Skeletal muscle satellite cell (primary cell): ENCODE results near the gene TRAF5.

Source experiments
- H3K27me3 ChIP-seq: 2 replicates; pipeline ENCODE4 v1.7.0; 2013; ENCODE audit warnings: low read length; ENCODE audit not compliant: control insufficient read depth, insufficient read depth
- H3K36me3 ChIP-seq: 2 replicates; pipeline ENCODE4 v1.7.0; 2013; ENCODE audit warnings: mild to moderate bottlenecking, control low read depth, low read length; ENCODE audit not compliant: insufficient read depth
- H3K4me1 ChIP-seq: 2 replicates; pipeline ENCODE4 v1.7.0; 2013; ENCODE audit warnings: low read length; ENCODE audit not compliant: control insufficient read depth, insufficient read depth
- H3K4me2 ChIP-seq: 2 replicates; pipeline ENCODE4 v1.7.0; 2013; ENCODE audit warnings: mild to moderate bottlenecking, low read length
- H3K4me3 ChIP-seq: 2 replicates; pipeline ENCODE4 v1.7.0; 2013; ENCODE audit warnings: low read length
- H3K9ac ChIP-seq: 2 replicates; pipeline ENCODE4 v1.7.0; 2013; ENCODE audit warnings: mild to moderate bottlenecking, low read depth, low read length, moderate library complexity
- H3K9me3 ChIP-seq: replicated peaks from 2 replicates; pipeline ENCODE4 v1.7.0; 2013; ENCODE audit warnings: mild to moderate bottlenecking, control low read depth, low read length

The TRAF5 gene

DNA sequence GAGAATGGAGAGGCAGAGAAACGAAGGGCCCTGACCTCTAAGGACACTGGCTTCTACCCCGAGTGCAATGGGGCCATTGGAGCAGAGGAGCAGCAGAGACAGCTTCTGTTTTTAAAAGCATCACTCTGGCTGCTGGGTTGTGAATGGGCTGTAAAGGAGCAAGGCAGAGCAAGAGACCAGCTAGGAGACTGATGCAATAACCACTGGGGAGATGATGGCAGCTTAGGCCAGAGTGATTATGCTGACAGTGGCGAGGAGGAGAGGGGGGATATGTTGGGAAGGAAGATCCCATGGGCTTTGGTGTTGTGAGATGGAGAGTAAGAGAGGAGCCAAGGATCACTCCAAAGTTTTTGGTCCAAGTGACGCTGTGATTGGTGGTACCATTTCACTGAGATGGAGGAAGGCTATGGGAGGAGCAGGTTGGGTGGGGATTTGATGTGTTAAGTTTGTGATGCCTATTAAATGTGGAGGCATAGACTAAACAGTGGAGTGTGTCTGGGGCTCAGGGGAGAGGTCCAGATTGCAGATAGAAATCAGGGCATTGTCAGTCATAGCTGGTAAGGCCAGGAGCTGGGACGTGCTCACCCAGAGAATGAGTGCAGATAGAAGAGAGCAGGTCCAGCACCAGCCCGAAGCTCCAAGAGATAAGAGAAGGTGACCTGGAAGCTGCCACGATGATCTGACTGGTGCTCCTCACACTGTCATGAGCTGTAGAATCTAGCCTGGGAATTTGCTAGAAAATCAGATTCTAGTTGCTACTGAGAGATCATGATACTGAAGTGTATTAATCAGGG is 11.0 kb downstream of the TRAF5 start:
- no peak overlapping the region for H3K4me2 ChIP-seq
- no peaks in the 10 kb centered on the region for H3K9me3 ChIP-seq
- H3K4me1 ChIP-seq: no peaks in the 10 kb centered on the region
- no peaks in the 10 kb centered on the region for H3K27me3 ChIP-seq
- H3K36me3 ChIP-seq: no peaks in the 10 kb centered on the region
- no peak overlapping the region for H3K9ac ChIP-seq
- H3K4me3 ChIP-seq: no peak overlapping the region

GRCh38 chr1:211338224-211338620 is 11.6 kb downstream of the TRAF5 start:
- Histone ChIP-seq H3K4me1 (no peaks in the 10 kb centered on the region), H3K27me3 (no peaks in the 10 kb centered on the region), H3K4me2 (no peak overlapping the region), H3K36me3 (no peaks in the 10 kb centered on the region), H3K9me3 (no peaks in the 10 kb centered on the region), H3K9ac (no peak overlapping the region), H3K4me3 (no peak overlapping the region)

- Histone ChIP-seq H3K9ac (no peak overlapping the region), H3K4me1 (no peaks in the 10 kb centered on the region), H3K27me3 (no peaks in the 10 kb centered on the region), H3K9me3 (no peaks in the 10 kb centered on the region), H3K4me3 (no peak overlapping the region), H3K36me3 (no peaks in the 10 kb centered on the region), H3K4me2 (no peak overlapping the region)
Observed at GRCh38 chr1:211339631-211340041, 13.0 kb downstream of the TRAF5 start.

- Histone ChIP-seq H3K4me1 (no peaks in the 10 kb centered on the region), H3K4me3 (no peak overlapping the region), H3K9ac (no peak overlapping the region), H3K9me3 (no peaks in the 10 kb centered on the region), H3K36me3 (no peaks in the 10 kb centered on the region), H3K4me2 (no peak overlapping the region), H3K27me3 (no peaks in the 10 kb centered on the region)
Observed at GRCh38 chr1:211340622-211341507, 14.2 kb downstream of the TRAF5 start.

GRCh38 chr1:211341999-211342398 is 15.4 kb downstream of the TRAF5 start:
- Histone ChIP-seq H3K4me1 (no peaks in the 10 kb centered on the region), H3K9me3 (no peaks in the 10 kb centered on the region), H3K9ac (no peak overlapping the region), H3K36me3 (no peaks in the 10 kb centered on the region), H3K4me2 (no peak overlapping the region), H3K4me3 (no peak overlapping the region), H3K27me3 (no peaks in the 10 kb centered on the region)

DNA sequence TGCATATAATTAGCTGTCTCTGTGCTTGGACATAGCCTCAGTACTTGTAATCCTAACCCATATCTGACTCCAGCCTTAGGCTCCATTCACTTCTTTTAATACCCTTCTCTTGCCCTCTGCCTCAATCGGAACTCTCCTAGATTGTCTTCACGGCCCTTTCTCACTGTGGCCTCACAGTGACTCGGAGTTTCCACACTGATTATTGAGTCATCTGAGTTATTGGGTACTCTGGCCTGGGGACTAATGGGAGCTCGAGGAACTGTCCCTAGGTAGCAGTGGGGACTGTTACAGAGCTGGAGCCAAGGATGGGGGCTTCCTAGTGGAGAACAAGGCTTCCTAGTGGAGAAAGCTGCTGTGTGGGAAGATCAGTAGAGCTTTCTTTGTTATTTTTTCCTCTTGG is 17.0 kb downstream of the TRAF5 start:
- no peak overlapping the region for H3K9ac ChIP-seq
- H3K27me3 ChIP-seq: no peaks in the 10 kb centered on the region
- H3K4me1 ChIP-seq: no peaks in the 10 kb centered on the region
- no peak overlapping the region for H3K4me2 ChIP-seq
- H3K4me3 ChIP-seq: no peak overlapping the region
- no peaks in the 10 kb centered on the region for H3K9me3 ChIP-seq
- no peaks in the 10 kb centered on the region for H3K36me3 ChIP-seq

DNA sequence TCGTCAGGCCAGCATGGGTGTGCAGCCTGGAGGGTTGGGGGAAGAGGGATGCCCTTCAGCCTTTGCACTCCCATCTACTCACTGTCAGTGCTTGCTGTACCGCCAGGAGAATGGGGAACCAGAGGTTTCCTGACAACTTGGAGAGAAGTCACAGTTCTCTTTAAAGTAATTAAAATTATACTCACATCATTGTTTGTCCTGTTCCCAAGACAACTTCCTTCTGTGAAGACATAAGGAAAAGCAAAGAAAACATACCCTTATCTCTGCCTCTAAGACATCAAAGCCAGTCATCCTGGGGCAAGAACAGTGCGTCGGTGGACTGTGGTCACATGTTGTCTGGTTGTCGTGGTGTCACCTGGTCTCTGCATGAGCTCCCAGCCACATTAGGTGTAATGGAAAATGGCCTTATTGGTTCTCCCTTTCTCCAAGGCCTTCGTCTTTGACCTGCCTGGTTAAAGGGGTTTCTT is 17.6 kb downstream of the TRAF5 start:
- Histone ChIP-seq H3K4me2 (no peak overlapping the region), H3K4me3 (no peak overlapping the region), H3K27me3 (no peaks in the 10 kb centered on the region), H3K36me3 (no peaks in the 10 kb centered on the region), H3K9me3 (no peaks in the 10 kb centered on the region), H3K4me1 (no peaks in the 10 kb centered on the region), H3K9ac (no peak overlapping the region)

DNA sequence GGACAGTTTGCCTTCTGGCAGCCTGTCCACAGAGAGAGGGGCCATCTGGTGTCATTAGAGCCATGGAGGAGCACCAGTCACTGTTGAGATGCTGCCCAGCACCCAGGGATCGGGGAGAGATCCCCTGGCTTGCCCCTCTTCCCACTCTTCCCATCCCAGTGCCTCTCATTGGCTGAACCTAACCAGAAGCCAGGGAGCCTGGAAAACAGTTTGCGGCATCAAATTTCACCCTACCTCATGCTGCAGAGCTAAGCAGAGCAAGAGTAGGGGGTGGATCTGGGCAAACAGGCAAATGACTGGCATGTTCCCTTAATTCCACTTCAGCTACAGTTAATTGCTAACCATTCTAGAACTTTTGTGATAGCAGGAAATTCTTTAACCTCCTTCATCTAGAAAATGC is 19.1 kb downstream of the TRAF5 start:
- no peaks in the 10 kb centered on the region for H3K36me3 ChIP-seq
- no peak overlapping the region for H3K9ac ChIP-seq
- H3K4me1 ChIP-seq: no peaks in the 10 kb centered on the region
- H3K27me3 ChIP-seq: no peaks in the 10 kb centered on the region
- H3K4me3 ChIP-seq: no peak overlapping the region
- H3K9me3 ChIP-seq: no peaks in the 10 kb centered on the region
- H3K4me2 ChIP-seq: no peak overlapping the region

GRCh38 chr1:211347077-211347844 is 20.6 kb downstream of the TRAF5 start:
- Histone ChIP-seq H3K27me3 (no peaks in the 10 kb centered on the region), H3K9me3 (no peaks in the 10 kb centered on the region), H3K4me3 (no peak overlapping the region), H3K4me1 (no peaks in the 10 kb centered on the region), H3K9ac (no peak overlapping the region), H3K4me2 (no peak overlapping the region), H3K36me3 (no peaks in the 10 kb centered on the region)

DNA sequence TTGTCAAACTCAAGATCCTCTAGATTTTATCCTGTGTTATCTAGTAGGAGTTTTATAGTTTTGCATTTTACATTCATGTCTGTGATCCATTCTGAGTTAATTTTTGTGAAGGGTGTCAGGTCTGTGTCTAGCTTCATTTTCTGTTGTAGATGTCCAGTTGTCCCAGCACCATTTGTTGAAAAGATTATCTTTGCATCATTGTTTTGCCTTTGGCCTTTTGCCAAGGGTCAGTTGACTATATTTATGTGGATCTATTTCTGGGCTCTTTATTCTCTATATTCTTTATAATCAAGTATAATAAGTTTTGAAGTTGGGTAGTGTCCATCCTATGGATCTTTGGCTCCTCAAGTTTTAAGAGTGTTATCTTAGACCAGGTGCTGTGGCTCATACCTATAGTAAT is 21.9 kb downstream of the TRAF5 start:
- no peak overlapping the region for H3K4me2 ChIP-seq
- no peaks in the 10 kb centered on the region for H3K27me3 ChIP-seq
- no peaks in the 10 kb centered on the region for H3K36me3 ChIP-seq
- H3K4me3 ChIP-seq: no peak overlapping the region
- no peaks in the 10 kb centered on the region for H3K4me1 ChIP-seq
- no peak overlapping the region for H3K9ac ChIP-seq
- H3K9me3 ChIP-seq: no peaks in the 10 kb centered on the region

- Histone ChIP-seq H3K4me1 (no peaks in the 10 kb centered on the region), H3K27me3 (no peaks in the 10 kb centered on the region), H3K4me3 (no peak overlapping the region), H3K9me3 (no peaks in the 10 kb centered on the region), H3K9ac (no peak overlapping the region), H3K36me3 (no peaks in the 10 kb centered on the region), H3K4me2 (no peak overlapping the region)
Observed at GRCh38 chr1:211349741-211350140, 23.1 kb downstream of the TRAF5 start.
